Neural progenitor cell (in vitro differentiated cells): ENCODE measurements around the gene CERS3.

Experiments
- EZH2 ChIP-seq: fragments of 200-600 bp; sonication (generic); IDR thresholded peaks from 2 replicates; pipeline ENCODE4 v1.6.1; 2017; ENCODE audit warnings: antibody characterized with exemption, mild to moderate bottlenecking, moderate library complexity
- EZH2phosphoT487 ChIP-seq: fragments of 200-600 bp; sonication (generic); IDR thresholded peaks from 2 replicates; pipeline ENCODE4 v1.6.1; 2017; ENCODE audit warnings: antibody characterized with exemption
- TF ChIP-seq, protein P1 (sequence below): fragments of 200-600 bp; sonication (generic); IDR thresholded peaks from 2 replicates; pipeline ENCODE4 v1.5.1; 2017; ENCODE audit warnings: antibody characterized with exemption, mild to moderate bottlenecking

- TF ChIP-seq, protein P1, sequence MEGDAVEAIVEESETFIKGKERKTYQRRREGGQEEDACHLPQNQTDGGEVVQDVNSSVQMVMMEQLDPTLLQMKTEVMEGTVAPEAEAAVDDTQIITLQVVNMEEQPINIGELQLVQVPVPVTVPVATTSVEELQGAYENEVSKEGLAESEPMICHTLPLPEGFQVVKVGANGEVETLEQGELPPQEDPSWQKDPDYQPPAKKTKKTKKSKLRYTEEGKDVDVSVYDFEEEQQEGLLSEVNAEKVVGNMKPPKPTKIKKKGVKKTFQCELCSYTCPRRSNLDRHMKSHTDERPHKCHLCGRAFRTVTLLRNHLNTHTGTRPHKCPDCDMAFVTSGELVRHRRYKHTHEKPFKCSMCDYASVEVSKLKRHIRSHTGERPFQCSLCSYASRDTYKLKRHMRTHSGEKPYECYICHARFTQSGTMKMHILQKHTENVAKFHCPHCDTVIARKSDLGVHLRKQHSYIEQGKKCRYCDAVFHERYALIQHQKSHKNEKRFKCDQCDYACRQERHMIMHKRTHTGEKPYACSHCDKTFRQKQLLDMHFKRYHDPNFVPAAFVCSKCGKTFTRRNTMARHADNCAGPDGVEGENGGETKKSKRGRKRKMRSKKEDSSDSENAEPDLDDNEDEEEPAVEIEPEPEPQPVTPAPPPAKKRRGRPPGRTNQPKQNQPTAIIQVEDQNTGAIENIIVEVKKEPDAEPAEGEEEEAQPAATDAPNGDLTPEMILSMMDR = no peak
- no peak for TF ChIP-seq EZH2
- TF ChIP-seq EZH2phosphoT487 = no peak
Observed at GRCh38 chr15:100542290-100542689, 13.5 kb upstream of the CERS3 start.
